GM23338 (cell line): ENCODE data around the gene B4GALNT1. TPM values are rescaled to one million over a fixed set of nuclear protein-coding genes. Genes with fewer than 3 reads are reported as not detected.

Experiments
- ATAC-seq: fragments of 200-7000 bp; cut with Tn5 transposase; 3 replicates; pipeline ENCODE4 v1.9.1; 2020
- DNase-seq: peaks from one replicate; pipeline ENCODE4 v3.0.0-alpha.2; 2015; ENCODE audit warnings: low spot score
- H2AFZ ChIP-seq: fragments of 200-600 bp; sonication (generic); 2 replicates; pipeline ENCODE4 v1.8.0; 2016; ENCODE audit warnings: antibody characterized with exemption, mild to moderate bottlenecking, moderate library complexity
- H3F3A ChIP-seq: fragments of 200-600 bp; sonication (generic); replicated peaks from 2 replicates; pipeline ENCODE4 v1.8.0; 2017; ENCODE audit warnings: antibody characterized with exemption, mixed run types, low read depth
- H3K27ac ChIP-seq: fragments of 200-600 bp; sonication (generic); 2 replicates; pipeline ENCODE4 v1.6.1; 2016; ENCODE audit warnings: low read depth
- H3K27me3 ChIP-seq: fragments of 200-600 bp; sonication (generic); 2 replicates; pipeline ENCODE4 v1.8.0; 2016; ENCODE audit warnings: mild to moderate bottlenecking, mixed run types, moderate library complexity; ENCODE audit not compliant: insufficient read depth
- H3K36me3 ChIP-seq: fragments of 200-600 bp; sonication (generic); 2 replicates; pipeline ENCODE4 v1.8.0; 2016; ENCODE audit warnings: mild to moderate bottlenecking; ENCODE audit not compliant: insufficient read depth
- H3K4me1 ChIP-seq: fragments of 200-600 bp; sonication (generic); 2 replicates; pipeline ENCODE4 v1.8.0; 2016; ENCODE audit warnings: mild to moderate bottlenecking, moderate library complexity; ENCODE audit not compliant: insufficient read depth
- H3K4me2 ChIP-seq: fragments of 200-600 bp; sonication (generic); 2 replicates; pipeline ENCODE4 v1.7.1; 2017; ENCODE audit warnings: mixed run types
- H3K4me3 ChIP-seq: fragments of 200-600 bp; sonication (generic); 2 replicates; pipeline ENCODE4 v1.6.1; 2016; ENCODE audit warnings: mixed run types
- H3K79me2 ChIP-seq: fragments of 200-600 bp; sonication (generic); replicated peaks from 2 replicates; pipeline ENCODE4 v1.8.0; 2017; ENCODE audit warnings: mild to moderate bottlenecking; ENCODE audit not compliant: insufficient read depth
- H3K9me2 ChIP-seq: fragments of 200-600 bp; sonication (generic); 2 replicates; pipeline ENCODE4 v1.8.0; 2017; ENCODE audit not compliant: insufficient read depth
- H4K20me1 ChIP-seq: fragments of 200-600 bp; sonication (generic); replicated peaks from 2 replicates; pipeline ENCODE4 v1.8.0; 2017; ENCODE audit warnings: mild to moderate bottlenecking; ENCODE audit not compliant: insufficient read depth
- H3K27ac Mint-ChIP-seq: 2 replicates; pipeline ENCODE4 v1.8.0; 2020; ENCODE audit warnings: inconsistent platforms, mild to moderate bottlenecking, moderate library complexity, mixed read lengths
- H3K27me3 Mint-ChIP-seq: 3 replicates; pipeline ENCODE4 v1.8.0; 2022; ENCODE audit warnings: low read depth, mild to moderate bottlenecking, moderate library complexity, mixed read lengths, inconsistent platforms; ENCODE audit not compliant: insufficient read depth, poor library complexity
- H3K36me3 Mint-ChIP-seq: 3 replicates; pipeline ENCODE4 v1.8.0; 2021; ENCODE audit warnings: low read depth, mild to moderate bottlenecking, inconsistent platforms, moderate library complexity, mixed read lengths
- H3K4me1 Mint-ChIP-seq: 3 replicates; pipeline ENCODE4 v1.8.0; 2020; ENCODE audit warnings: mild to moderate bottlenecking, inconsistent platforms, mixed read lengths
- H3K4me3 Mint-ChIP-seq: 3 replicates; pipeline ENCODE4 v1.8.0; 2021; ENCODE audit warnings: moderate library complexity, mild to moderate bottlenecking, inconsistent platforms, mixed read lengths
- H3K9me3 Mint-ChIP-seq: 3 replicates; pipeline ENCODE4 v1.8.0; 2020; ENCODE audit warnings: moderate library complexity, mild to moderate bottlenecking, inconsistent platforms, mixed read lengths
- CREB1 ChIP-seq: fragments of 250-450 bp; sonication (Bioruptor Pico); IDR thresholded peaks from 2 replicates; pipeline ENCODE4 v1.5.0; 2020; ENCODE audit warnings: low read depth, mild to moderate bottlenecking, moderate library complexity
- EZH2 ChIP-seq: fragments of 200-600 bp; sonication (generic); IDR thresholded peaks from one replicate; pipeline ENCODE4 v1.8.0; 2017; ENCODE audit warnings: antibody characterized with exemption, mild to moderate bottlenecking, low read depth; ENCODE audit not compliant: unreplicated experiment
- EZH2phosphoT487 ChIP-seq: fragments of 200-600 bp; sonication (generic); IDR thresholded peaks from one replicate; pipeline ENCODE4 v1.8.1; 2018; ENCODE audit warnings: antibody characterized with exemption; ENCODE audit not compliant: unreplicated experiment
- JUNB ChIP-seq: IDR thresholded peaks from one replicate; pipeline ENCODE4 v1.6.1; 2016; ENCODE audit warnings: antibody characterized with exemption; ENCODE audit not compliant: unreplicated experiment
- NANOG ChIP-seq: IDR thresholded peaks from 2 replicates; pipeline ENCODE4 v1.6.1; 2016; ENCODE audit warnings: antibody characterized with exemption, borderline replicate concordance
- POLR2AphosphoS5 ChIP-seq: IDR thresholded peaks from 2 replicates; pipeline ENCODE4 v1.6.1; 2016; ENCODE audit warnings: antibody characterized with exemption, low read depth
- STAT1 ChIP-seq: IDR thresholded peaks from one replicate; pipeline ENCODE4 v1.6.1; 2016; ENCODE audit warnings: antibody characterized with exemption; ENCODE audit not compliant: unreplicated experiment
- ZNF114 ChIP-seq: fragments of 250-450 bp; sonication (Bioruptor Pico); IDR thresholded peaks from 2 replicates; pipeline ENCODE4 v1.5.0; 2020; ENCODE audit warnings: mild to moderate bottlenecking, moderate library complexity
- ZNF331 ChIP-seq: fragments of 250-450 bp; sonication (Bioruptor Pico); IDR thresholded peaks from 2 replicates; pipeline ENCODE4 v1.5.0; 2020; ENCODE audit warnings: low read depth, mild to moderate bottlenecking, moderate library complexity
- polyA plus RNA-seq: library from polyadenylated mRNA; unstranded; fragments of >200 nt; fragmentation: Nextera tagmentation; extraction: Ambion mirVana; gene quantifications from 2 replicates; pipeline ENCODE4 v1.2.1, GENCODE V29; 2016
- total RNA-seq: library from RNA; depleted of rRNA; stranded (reverse); fragments of >200 nt; shearing (Covaris generic); gene quantifications from 2 replicates; pipeline ENCODE4 v1.2.3, GENCODE V29; 2014
- TF ChIP-seq, protein P1 (sequence below): IDR thresholded peaks from one replicate; pipeline ENCODE4 v1.6.1; 2018; ENCODE audit warnings: antibody characterized with exemption; ENCODE audit not compliant: unreplicated experiment
- TF ChIP-seq, protein P2 (sequence below): IDR thresholded peaks from 2 replicates; pipeline ENCODE4 v1.6.1; 2016; ENCODE audit warnings: antibody characterized with exemption
- TF ChIP-seq, protein P3 (sequence below), 2 experiments: fragments of 200-600 bp in 1 of 2; sonication (generic) in 1 of 2; conservative IDR thresholded peaks; 2 replicates each; pipeline versions ENCODE4 v1.5.1 to v1.6.1; 2016 to 2017; ENCODE audit warnings: antibody characterized with exemption in 2 of 2, low read depth in 2 of 2, mild to moderate bottlenecking in 2 of 2, moderate library complexity in 1 of 2
- TF ChIP-seq, protein P4 (sequence below): fragments of 250-450 bp; sonication (Bioruptor Pico); IDR thresholded peaks from 2 replicates; pipeline ENCODE4 v1.5.0; 2020; ENCODE audit warnings: mild to moderate bottlenecking, moderate library complexity

The B4GALNT1 gene
- total and polyA plus RNA-seq, 2 experiments from 2014 or later, result 1.3 to 2.4 TPM

DNA sequence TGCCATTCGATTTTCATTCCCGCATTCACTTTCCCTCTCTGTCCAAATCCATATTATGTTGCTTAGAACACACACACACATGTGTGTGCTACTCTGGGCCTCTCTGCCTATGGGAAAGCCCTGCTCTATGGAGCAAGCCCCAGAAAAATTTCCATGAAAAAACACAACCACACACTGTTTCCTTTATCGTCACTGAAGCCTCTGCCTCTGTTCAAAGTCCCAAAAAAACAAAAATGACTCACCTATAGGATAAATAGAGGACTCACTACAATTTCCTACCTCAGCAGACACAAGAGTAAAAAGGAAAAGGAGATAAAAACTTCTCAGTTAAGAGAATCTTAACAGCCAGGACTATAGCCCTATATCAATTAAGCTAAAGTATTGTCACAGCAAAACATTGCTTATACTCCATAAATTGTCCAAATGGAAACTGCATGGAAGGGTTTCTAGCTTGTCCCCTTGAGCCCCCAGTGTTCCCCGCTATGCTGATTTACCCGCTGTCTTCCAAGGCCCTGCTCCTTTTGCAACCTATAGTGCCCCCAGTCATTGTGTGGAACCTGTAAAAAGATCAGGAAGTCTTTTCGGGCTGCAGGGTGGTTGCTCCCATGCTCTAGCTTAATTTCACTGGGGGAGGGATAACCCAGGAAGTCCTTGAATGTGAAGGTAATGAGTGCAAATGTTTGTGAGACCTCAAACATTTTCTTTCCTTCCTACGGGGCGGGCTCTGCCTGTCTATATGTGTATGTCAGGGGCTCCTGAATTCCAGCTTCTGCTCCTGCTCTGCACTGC is 53.1 kb downstream of the B4GALNT1 start:
- Histone ChIP-seq H3K36me3 (peaks cover 13% of the 10 kb centered on the region), H3K4me2 (no peak overlapping the region), H4K20me1 (peaks cover 14% of the 10 kb centered on the region), H3K9me2 (no peaks in the 10 kb centered on the region), H3K4me3 (no peak overlapping the region), H3K79me2 (no peaks in the 10 kb centered on the region), H3F3A (peaks cover 12% of the 10 kb centered on the region; the same call in 1 of the 2 replicates), H3K4me1 (no peaks in the 10 kb centered on the region), H3K27ac (no peak overlapping the region), H3K27me3 (no peaks in the 10 kb centered on the region), H2AFZ (no peak overlapping the region)
- ATAC-seq (no peak), DNase-seq (no peak)
- Mint-ChIP-seq H3K27me3 (peaks cover 4% of the 10 kb centered on the region), H3K4me3 (no peak overlapping the region), H3K9me3 (no peaks in the 10 kb centered on the region), H3K36me3 (peaks cover 50% of the 10 kb centered on the region), H3K27ac (no peak overlapping the region), H3K4me1 (peaks cover 4% of the 10 kb centered on the region; the same call in 2 of the 3 replicates)
- no peak for TF ChIP-seq JUNB
- TF ChIP-seq NANOG, result no peak
- TF ChIP-seq ZNF331 (CRISPR knock-in tag), result no peak
- no peak for TF ChIP-seq CREB1 (CRISPR knock-in tag)
- TF ChIP-seq, protein P1, sequence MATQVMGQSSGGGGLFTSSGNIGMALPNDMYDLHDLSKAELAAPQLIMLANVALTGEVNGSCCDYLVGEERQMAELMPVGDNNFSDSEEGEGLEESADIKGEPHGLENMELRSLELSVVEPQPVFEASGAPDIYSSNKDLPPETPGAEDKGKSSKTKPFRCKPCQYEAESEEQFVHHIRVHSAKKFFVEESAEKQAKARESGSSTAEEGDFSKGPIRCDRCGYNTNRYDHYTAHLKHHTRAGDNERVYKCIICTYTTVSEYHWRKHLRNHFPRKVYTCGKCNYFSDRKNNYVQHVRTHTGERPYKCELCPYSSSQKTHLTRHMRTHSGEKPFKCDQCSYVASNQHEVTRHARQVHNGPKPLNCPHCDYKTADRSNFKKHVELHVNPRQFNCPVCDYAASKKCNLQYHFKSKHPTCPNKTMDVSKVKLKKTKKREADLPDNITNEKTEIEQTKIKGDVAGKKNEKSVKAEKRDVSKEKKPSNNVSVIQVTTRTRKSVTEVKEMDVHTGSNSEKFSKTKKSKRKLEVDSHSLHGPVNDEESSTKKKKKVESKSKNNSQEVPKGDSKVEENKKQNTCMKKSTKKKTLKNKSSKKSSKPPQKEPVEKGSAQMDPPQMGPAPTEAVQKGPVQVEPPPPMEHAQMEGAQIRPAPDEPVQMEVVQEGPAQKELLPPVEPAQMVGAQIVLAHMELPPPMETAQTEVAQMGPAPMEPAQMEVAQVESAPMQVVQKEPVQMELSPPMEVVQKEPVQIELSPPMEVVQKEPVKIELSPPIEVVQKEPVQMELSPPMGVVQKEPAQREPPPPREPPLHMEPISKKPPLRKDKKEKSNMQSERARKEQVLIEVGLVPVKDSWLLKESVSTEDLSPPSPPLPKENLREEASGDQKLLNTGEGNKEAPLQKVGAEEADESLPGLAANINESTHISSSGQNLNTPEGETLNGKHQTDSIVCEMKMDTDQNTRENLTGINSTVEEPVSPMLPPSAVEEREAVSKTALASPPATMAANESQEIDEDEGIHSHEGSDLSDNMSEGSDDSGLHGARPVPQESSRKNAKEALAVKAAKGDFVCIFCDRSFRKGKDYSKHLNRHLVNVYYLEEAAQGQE, result no peak
- no peak for TF ChIP-seq ZNF114
- no peak for TF ChIP-seq POLR2AphosphoS5
- TF ChIP-seq, protein P2, sequence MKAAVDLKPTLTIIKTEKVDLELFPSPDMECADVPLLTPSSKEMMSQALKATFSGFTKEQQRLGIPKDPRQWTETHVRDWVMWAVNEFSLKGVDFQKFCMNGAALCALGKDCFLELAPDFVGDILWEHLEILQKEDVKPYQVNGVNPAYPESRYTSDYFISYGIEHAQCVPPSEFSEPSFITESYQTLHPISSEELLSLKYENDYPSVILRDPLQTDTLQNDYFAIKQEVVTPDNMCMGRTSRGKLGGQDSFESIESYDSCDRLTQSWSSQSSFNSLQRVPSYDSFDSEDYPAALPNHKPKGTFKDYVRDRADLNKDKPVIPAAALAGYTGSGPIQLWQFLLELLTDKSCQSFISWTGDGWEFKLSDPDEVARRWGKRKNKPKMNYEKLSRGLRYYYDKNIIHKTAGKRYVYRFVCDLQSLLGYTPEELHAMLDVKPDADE, result no peak
- no peak for TF ChIP-seq EZH2
- TF ChIP-seq, protein P3, sequence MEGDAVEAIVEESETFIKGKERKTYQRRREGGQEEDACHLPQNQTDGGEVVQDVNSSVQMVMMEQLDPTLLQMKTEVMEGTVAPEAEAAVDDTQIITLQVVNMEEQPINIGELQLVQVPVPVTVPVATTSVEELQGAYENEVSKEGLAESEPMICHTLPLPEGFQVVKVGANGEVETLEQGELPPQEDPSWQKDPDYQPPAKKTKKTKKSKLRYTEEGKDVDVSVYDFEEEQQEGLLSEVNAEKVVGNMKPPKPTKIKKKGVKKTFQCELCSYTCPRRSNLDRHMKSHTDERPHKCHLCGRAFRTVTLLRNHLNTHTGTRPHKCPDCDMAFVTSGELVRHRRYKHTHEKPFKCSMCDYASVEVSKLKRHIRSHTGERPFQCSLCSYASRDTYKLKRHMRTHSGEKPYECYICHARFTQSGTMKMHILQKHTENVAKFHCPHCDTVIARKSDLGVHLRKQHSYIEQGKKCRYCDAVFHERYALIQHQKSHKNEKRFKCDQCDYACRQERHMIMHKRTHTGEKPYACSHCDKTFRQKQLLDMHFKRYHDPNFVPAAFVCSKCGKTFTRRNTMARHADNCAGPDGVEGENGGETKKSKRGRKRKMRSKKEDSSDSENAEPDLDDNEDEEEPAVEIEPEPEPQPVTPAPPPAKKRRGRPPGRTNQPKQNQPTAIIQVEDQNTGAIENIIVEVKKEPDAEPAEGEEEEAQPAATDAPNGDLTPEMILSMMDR (conservative IDR thresholded peaks at IDR 0.05; ENCODE audit: low read depth in 2 of 2), result no peak
- TF ChIP-seq EZH2phosphoT487, result no peak
- TF ChIP-seq, protein P4, sequence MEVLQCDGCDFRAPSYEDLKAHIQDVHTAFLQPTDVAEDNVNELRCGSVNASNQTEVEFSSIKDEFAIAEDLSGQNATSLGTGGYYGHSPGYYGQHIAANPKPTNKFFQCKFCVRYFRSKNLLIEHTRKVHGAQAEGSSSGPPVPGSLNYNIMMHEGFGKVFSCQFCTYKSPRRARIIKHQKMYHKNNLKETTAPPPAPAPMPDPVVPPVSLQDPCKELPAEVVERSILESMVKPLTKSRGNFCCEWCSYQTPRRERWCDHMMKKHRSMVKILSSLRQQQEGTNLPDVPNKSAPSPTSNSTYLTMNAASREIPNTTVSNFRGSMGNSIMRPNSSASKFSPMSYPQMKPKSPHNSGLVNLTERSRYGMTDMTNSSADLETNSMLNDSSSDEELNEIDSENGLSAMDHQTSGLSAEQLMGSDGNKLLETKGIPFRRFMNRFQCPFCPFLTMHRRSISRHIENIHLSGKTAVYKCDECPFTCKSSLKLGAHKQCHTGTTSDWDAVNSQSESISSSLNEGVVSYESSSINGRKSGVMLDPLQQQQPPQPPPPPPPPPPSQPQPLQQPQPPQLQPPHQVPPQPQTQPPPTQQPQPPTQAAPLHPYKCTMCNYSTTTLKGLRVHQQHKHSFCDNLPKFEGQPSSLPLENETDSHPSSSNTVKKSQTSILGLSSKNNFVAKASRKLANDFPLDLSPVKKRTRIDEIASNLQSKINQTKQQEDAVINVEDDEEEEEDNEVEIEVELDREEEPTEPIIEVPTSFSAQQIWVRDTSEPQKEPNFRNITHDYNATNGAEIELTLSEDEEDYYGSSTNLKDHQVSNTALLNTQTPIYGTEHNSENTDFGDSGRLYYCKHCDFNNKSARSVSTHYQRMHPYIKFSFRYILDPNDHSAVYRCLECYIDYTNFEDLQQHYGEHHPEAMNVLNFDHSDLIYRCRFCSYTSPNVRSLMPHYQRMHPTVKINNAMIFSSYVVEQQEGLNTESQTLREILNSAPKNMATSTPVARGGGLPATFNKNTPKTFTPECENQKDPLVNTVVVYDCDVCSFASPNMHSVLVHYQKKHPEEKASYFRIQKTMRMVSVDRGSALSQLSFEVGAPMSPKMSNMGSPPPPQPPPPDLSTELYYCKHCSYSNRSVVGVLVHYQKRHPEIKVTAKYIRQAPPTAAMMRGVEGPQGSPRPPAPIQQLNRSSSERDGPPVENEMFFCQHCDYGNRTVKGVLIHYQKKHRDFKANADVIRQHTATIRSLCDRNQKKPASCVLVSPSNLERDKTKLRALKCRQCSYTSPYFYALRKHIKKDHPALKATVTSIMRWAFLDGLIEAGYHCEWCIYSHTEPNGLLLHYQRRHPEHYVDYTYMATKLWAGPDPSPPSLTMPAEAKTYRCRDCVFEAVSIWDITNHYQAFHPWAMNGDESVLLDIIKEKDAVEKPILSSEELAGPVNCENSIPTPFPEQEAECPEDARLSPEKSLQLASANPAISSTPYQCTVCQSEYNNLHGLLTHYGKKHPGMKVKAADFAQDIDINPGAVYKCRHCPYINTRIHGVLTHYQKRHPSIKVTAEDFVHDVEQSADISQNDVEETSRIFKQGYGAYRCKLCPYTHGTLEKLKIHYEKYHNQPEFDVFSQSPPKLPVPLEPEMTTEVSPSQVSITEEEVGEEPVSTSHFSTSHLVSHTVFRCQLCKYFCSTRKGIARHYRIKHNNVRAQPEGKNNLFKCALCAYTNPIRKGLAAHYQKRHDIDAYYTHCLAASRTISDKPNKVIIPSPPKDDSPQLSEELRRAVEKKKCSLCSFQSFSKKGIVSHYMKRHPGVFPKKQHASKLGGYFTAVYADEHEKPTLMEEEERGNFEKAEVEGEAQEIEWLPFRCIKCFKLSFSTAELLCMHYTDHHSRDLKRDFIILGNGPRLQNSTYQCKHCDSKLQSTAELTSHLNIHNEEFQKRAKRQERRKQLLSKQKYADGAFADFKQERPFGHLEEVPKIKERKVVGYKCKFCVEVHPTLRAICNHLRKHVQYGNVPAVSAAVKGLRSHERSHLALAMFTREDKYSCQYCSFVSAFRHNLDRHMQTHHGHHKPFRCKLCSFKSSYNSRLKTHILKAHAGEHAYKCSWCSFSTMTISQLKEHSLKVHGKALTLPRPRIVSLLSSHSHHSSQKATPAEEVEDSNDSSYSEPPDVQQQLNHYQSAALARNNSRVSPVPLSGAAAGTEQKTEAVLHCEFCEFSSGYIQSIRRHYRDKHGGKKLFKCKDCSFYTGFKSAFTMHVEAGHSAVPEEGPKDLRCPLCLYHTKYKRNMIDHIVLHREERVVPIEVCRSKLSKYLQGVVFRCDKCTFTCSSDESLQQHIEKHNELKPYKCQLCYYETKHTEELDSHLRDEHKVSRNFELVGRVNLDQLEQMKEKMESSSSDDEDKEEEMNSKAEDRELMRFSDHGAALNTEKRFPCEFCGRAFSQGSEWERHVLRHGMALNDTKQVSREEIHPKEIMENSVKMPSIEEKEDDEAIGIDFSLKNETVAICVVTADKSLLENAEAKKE (CRISPR knock-in tag), result no peak
- TF ChIP-seq STAT1, result no peak
